ENCODE results near the gene SDCBP2. TPM values are rescaled to one million over a fixed set of nuclear protein-coding genes. Genes with fewer than 3 reads are reported as not detected.

SDCBP2 gene
- total and polyA plus RNA-seq, 4 donors, result 1.9 to 6.1 (median 4.7) TPM

DNA sequence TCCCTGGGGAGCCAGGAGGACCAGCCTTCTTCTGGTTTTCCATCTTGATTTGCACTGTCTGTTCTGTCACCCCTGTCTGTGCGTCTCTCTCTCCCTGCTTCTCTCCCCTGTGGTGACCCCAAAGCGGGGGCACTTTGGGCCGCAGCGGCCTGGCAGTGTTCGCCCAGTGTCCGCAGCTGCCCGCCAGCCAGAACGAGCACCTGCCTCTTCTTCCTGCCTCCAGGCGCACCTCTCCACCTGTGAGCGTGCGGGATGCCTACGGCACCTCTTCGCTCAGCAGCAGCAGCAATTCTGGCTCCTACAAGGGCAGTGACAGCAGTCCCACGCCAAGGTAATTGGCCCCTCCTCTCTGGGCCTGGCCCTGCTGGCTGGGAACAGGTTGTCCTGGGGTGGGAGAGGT is 32.0 kb downstream of the SDCBP2 start:
- no peaks in the 10 kb centered on the region for H3K36me3 ChIP-seq (ENCODE audit: control insufficient read depth in 4 of 4, insufficient read depth in 3 of 4, low read depth in 1 of 4, low read length in 3 of 4)
- H3K4me1 ChIP-seq (ENCODE audit: control insufficient read depth in 4 of 4, insufficient read depth in 4 of 4, low read length in 3 of 4), result no peaks in the 10 kb centered on the region
- no peak for DNase-seq (ENCODE audit: low spot score)
- no peak overlapping the region for H3K9ac ChIP-seq (ENCODE audit: low read depth in 1 of 2, low read length in 2 of 2)
- WGBS, result 91% methylated on average over 14 of the region's 14 CpGs
- no peaks in the 10 kb centered on the region for H3K27me3 ChIP-seq (ENCODE audit: control insufficient read depth in 4 of 4, insufficient read depth in 4 of 4, low read length in 3 of 4)
- H3K27ac ChIP-seq (ENCODE audit: low read depth in 1 of 2, low read length in 2 of 2), result no peak overlapping the region
- no peak for TF ChIP-seq FOXA1 (IDR thresholded peaks at IDR 0.05)
- TF ChIP-seq, protein P1, sequence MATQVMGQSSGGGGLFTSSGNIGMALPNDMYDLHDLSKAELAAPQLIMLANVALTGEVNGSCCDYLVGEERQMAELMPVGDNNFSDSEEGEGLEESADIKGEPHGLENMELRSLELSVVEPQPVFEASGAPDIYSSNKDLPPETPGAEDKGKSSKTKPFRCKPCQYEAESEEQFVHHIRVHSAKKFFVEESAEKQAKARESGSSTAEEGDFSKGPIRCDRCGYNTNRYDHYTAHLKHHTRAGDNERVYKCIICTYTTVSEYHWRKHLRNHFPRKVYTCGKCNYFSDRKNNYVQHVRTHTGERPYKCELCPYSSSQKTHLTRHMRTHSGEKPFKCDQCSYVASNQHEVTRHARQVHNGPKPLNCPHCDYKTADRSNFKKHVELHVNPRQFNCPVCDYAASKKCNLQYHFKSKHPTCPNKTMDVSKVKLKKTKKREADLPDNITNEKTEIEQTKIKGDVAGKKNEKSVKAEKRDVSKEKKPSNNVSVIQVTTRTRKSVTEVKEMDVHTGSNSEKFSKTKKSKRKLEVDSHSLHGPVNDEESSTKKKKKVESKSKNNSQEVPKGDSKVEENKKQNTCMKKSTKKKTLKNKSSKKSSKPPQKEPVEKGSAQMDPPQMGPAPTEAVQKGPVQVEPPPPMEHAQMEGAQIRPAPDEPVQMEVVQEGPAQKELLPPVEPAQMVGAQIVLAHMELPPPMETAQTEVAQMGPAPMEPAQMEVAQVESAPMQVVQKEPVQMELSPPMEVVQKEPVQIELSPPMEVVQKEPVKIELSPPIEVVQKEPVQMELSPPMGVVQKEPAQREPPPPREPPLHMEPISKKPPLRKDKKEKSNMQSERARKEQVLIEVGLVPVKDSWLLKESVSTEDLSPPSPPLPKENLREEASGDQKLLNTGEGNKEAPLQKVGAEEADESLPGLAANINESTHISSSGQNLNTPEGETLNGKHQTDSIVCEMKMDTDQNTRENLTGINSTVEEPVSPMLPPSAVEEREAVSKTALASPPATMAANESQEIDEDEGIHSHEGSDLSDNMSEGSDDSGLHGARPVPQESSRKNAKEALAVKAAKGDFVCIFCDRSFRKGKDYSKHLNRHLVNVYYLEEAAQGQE (IDR thresholded peaks at IDR 0.05), result no peak
- TF ChIP-seq HNF4A (conservative IDR thresholded peaks at IDR 0.05), result no peak
- TF ChIP-seq JUND (IDR thresholded peaks at IDR 0.05), result no peak
- no peak for TF ChIP-seq NR2F2 (IDR thresholded peaks at IDR 0.05)
- no peak for TF ChIP-seq RXRA (IDR thresholded peaks at IDR 0.05)
- TF ChIP-seq YY1 (IDR thresholded peaks at IDR 0.05), result no peak
- no peak for TF ChIP-seq FOXA2 (IDR thresholded peaks at IDR 0.05)
- TF ChIP-seq, protein P2, sequence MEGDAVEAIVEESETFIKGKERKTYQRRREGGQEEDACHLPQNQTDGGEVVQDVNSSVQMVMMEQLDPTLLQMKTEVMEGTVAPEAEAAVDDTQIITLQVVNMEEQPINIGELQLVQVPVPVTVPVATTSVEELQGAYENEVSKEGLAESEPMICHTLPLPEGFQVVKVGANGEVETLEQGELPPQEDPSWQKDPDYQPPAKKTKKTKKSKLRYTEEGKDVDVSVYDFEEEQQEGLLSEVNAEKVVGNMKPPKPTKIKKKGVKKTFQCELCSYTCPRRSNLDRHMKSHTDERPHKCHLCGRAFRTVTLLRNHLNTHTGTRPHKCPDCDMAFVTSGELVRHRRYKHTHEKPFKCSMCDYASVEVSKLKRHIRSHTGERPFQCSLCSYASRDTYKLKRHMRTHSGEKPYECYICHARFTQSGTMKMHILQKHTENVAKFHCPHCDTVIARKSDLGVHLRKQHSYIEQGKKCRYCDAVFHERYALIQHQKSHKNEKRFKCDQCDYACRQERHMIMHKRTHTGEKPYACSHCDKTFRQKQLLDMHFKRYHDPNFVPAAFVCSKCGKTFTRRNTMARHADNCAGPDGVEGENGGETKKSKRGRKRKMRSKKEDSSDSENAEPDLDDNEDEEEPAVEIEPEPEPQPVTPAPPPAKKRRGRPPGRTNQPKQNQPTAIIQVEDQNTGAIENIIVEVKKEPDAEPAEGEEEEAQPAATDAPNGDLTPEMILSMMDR (IDR thresholded peaks at IDR 0.05; ENCODE audit: low read depth, low read length, missing input control), result no peak
- TF ChIP-seq RAD21 (IDR thresholded peaks at IDR 0.05), result no peak
- no peak for TF ChIP-seq SP1 (IDR thresholded peaks at IDR 0.05)
- TF ChIP-seq GABPA (IDR thresholded peaks at IDR 0.05 in 1 of 2, conservative IDR thresholded peaks at IDR 0.05 in 1 of 2), result no peak
- TF ChIP-seq EGR1 (IDR thresholded peaks at IDR 0.05; ENCODE audit: low read depth in 2 of 2), result no peak
- H3K4me3 ChIP-seq (ENCODE audit: low read depth in 1 of 3, low read length in 3 of 3), result no peak overlapping the region
- H3K9me3 ChIP-seq (ENCODE audit: control insufficient read depth in 4 of 4, low read length in 3 of 4), result no peaks in the 10 kb centered on the region

DNA sequence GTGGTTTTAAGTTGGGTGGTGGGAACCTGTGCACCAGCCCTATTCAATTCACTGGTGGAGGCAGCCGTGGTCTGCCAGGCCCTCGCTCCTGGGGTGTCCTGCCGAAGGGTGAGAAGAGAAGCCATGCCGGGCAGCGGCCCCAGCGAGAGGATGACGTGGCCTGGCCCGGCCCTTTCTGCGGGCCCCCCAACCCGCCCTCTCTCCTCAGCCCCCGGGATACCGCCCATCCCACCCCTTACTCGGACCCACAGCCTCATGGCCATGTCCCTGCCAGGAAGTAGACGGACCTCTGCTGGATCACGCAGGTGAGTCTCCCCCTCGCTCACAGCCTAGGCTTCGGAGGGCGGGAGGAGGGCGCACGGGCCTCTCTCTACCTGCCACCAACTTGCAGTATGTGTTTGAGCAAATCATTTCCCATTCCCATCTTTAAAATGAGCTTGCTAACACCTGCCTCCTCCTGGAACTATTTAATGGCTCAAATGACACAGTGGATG is 32.8 kb downstream of the SDCBP2 start:
- H3K4me3 ChIP-seq (ENCODE audit: low read depth in 1 of 3, low read length in 3 of 3), result no peak overlapping the region
- no peaks in the 10 kb centered on the region for H3K27me3 ChIP-seq (ENCODE audit: control insufficient read depth in 4 of 4, insufficient read depth in 4 of 4, low read length in 3 of 4)
- 92% methylated on average over 20 of the region's 20 CpGs for WGBS
- H3K36me3 ChIP-seq (ENCODE audit: control insufficient read depth in 4 of 4, insufficient read depth in 3 of 4, low read depth in 1 of 4, low read length in 3 of 4), result no peaks in the 10 kb centered on the region
- TF ChIP-seq HNF4A (conservative IDR thresholded peaks at IDR 0.05) (no peak), RAD21 (IDR thresholded peaks at IDR 0.05) (no peak)
- TF ChIP-seq, protein P1 (IDR thresholded peaks at IDR 0.05), result no peak
- TF ChIP-seq, protein P3, sequence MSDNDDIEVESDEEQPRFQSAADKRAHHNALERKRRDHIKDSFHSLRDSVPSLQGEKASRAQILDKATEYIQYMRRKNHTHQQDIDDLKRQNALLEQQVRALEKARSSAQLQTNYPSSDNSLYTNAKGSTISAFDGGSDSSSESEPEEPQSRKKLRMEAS (IDR thresholded peaks at IDR 0.05), result no peak
- H3K9me3 ChIP-seq (ENCODE audit: control insufficient read depth in 4 of 4, low read length in 3 of 4), result no peaks in the 10 kb centered on the region
- no peak overlapping the region for H3K9ac ChIP-seq (ENCODE audit: low read depth in 1 of 2, low read length in 2 of 2)
- no peak overlapping the region for H3K27ac ChIP-seq (ENCODE audit: low read depth in 1 of 2, low read length in 2 of 2)
- H3K4me1 ChIP-seq (ENCODE audit: control insufficient read depth in 4 of 4, insufficient read depth in 4 of 4, low read length in 3 of 4), result no peaks in the 10 kb centered on the region
- no peak for DNase-seq (ENCODE audit: low spot score)
